ENCODE data around the gene MAGT1.
"Not testable (repeated sequence)": the region's sequence is repeated elsewhere in the genome, so short reads cannot be mapped to it uniquely, and the experiment has no call there.

Gene MAGT1

GRCh38 chrX:77930581-77930980, 35.3 kb upstream of the MAGT1 start:
- H3K4me3 ChIP-seq, result no peak overlapping the region
- H3K4me1 ChIP-seq, result no peaks in the 10 kb centered on the region
- no peaks in the 10 kb centered on the region for H3K36me3 ChIP-seq
- TF ChIP-seq CTCF (IDR thresholded peaks at IDR 0.05), result no peak
- H3K27me3 ChIP-seq, result no peaks in the 10 kb centered on the region
- intact Hi-C loops (cut with DNase I; ENCODE audit: low total_unique reads), result no loop called here
- no peak overlapping the region for H3K27ac ChIP-seq
- no peak for DNase-seq
- H3K9me3 ChIP-seq, result no peaks in the 10 kb centered on the region

DNA sequence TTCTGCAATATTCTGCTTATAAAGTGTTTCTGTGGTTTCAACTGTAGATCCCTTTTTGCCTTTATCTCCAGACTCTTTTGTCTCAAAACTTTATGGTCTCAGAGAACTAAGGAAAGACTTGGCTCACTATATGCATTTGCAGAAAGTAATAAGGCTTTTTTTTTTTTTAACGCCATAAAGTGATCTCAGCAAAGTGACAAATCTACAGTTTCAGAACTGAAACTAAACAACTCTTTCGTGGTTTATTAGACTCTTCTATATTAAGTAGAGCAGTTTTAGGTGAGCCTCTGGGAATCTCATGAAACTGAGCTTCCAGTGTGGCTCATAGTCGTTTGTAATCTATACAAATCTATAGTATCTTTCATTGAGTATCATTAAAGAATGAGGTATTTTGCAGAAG, 30.5 kb upstream of the MAGT1 start:
- H3K4me1 ChIP-seq, result no peaks in the 10 kb centered on the region
- no peak overlapping the region for H3K27ac ChIP-seq
- H3K27me3 ChIP-seq, result no peaks in the 10 kb centered on the region
- no peaks in the 10 kb centered on the region for H3K9me3 ChIP-seq
- intact Hi-C loops (cut with DNase I; ENCODE audit: low total_unique reads), result no loop called here
- H3K36me3 ChIP-seq, result no peaks in the 10 kb centered on the region
- no peak overlapping the region for H3K4me3 ChIP-seq
- no peak for TF ChIP-seq CTCF (IDR thresholded peaks at IDR 0.05)
- no peak for DNase-seq

- no peak overlapping the region for H3K4me3 ChIP-seq
- no peaks in the 10 kb centered on the region for H3K9me3 ChIP-seq
- no peak overlapping the region for H3K27ac ChIP-seq
- H3K27me3 ChIP-seq, result no peaks in the 10 kb centered on the region
- no peak for TF ChIP-seq CTCF (IDR thresholded peaks at IDR 0.05)
- intact Hi-C loops (cut with DNase I; ENCODE audit: low total_unique reads), result no loop called here
- no peaks in the 10 kb centered on the region for H3K4me1 ChIP-seq
- DNase-seq, result no peak
- no peaks in the 10 kb centered on the region for H3K36me3 ChIP-seq
Observed at GRCh38 chrX:77924320-77924859, 29.2 kb upstream of the MAGT1 start.

- H3K36me3 ChIP-seq, result no peaks in the 10 kb centered on the region
- no peak for DNase-seq
- H3K4me3 ChIP-seq, result no peak overlapping the region
- H3K9me3 ChIP-seq, result no peaks in the 10 kb centered on the region
- intact Hi-C loops (cut with DNase I; ENCODE audit: low total_unique reads), result no loop called here
- H3K4me1 ChIP-seq, result peaks cover 0 to 4% (median 0%) of the 10 kb centered on the region in 4 donors
- H3K27ac ChIP-seq, result no peak overlapping the region
- TF ChIP-seq CTCF (IDR thresholded peaks at IDR 0.05), result no peak
- H3K27me3 ChIP-seq, result no peaks in the 10 kb centered on the region
Observed at GRCh38 chrX:77922787-77923186, 27.6 kb upstream of the MAGT1 start.

- H3K36me3 ChIP-seq; H3K9me3 ChIP-seq; H3K27ac ChIP-seq; intact Hi-C loops (cut with DNase I; ENCODE audit: low total_unique reads); H3K4me1 ChIP-seq; H3K27me3 ChIP-seq; DNase-seq; H3K4me3 ChIP-seq: not testable (repeated sequence)
Observed at GRCh38 chrX:77919370-77919769, 24.1 kb upstream of the MAGT1 start.

DNA sequence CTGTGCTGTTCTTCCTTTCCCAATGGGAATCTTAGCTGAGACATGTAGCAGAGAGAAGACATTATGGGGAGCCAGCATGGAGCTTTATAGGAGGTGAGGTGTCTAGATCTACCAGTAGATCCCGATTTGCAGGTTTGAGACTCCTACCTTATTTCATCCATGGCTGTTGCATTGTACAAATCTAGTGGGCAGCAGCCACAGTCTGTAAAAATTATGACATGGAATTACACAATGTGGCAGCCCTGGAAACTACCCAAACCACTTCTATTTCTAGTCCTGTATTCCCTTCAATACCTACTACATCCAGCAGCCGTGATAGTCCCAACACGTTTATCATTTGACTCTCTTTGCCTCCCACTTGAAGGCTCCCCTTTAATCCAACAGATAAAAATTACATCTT, 23.3 kb upstream of the MAGT1 start:
- H3K4me3 ChIP-seq, result no peak overlapping the region
- no peaks in the 10 kb centered on the region for H3K27me3 ChIP-seq
- no peaks in the 10 kb centered on the region for H3K9me3 ChIP-seq
- H3K4me1 ChIP-seq, result peaks cover 0 to 4% (median 0%) of the 10 kb centered on the region in 4 donors
- no peaks in the 10 kb centered on the region for H3K36me3 ChIP-seq
- TF ChIP-seq CTCF (IDR thresholded peaks at IDR 0.05), result no peak
- intact Hi-C loops (cut with DNase I; ENCODE audit: low total_unique reads), result no loop called here
- no peak overlapping the region for H3K27ac ChIP-seq
- DNase-seq, result no peak

All from tibial artery (tissue), 4 donors.